GM19239 (cell line): ENCODE results near the gene CAMTA1.

Experiments
- DNase-seq: peaks from one replicate; pipeline ENCODE4 v3.0.0; 2011; ENCODE audit warnings: low spot score; ENCODE audit not compliant: insufficient read length
- FAIRE-seq: peaks from 2 replicates; lab custom pipeline; 2011; peaks lifted over from hg19 to GRCh38; lab: Jason Lieb, UNC

CAMTA1 gene

GRCh38 chr1:7519181-7519860, 734.1 kb downstream of the CAMTA1 start:
- DNase-seq, result no peak
- no peak for FAIRE-seq

- DNase-seq, result no peak
- FAIRE-seq, result no peak
These were observed 734.7 kb downstream of the CAMTA1 start for GRCh38 chr1:7519861-7520395.

- FAIRE-seq (no peak), DNase-seq (no peak)
These were observed 735.2 kb downstream of the CAMTA1 start for GRCh38 chr1:7520496-7520895.

GRCh38 chr1:7524341-7525337, 739.4 kb downstream of the CAMTA1 start:
- FAIRE-seq (no peak), DNase-seq (no peak)

GRCh38 chr1:7525338-7526063, 740.2 kb downstream of the CAMTA1 start:
- DNase-seq (no peak), FAIRE-seq (no peak)

GRCh38 chr1:7526196-7526866, 741.1 kb downstream of the CAMTA1 start:
- DNase-seq (no peak), FAIRE-seq (no peak)

GRCh38 chr1:7526867-7527732, 741.8 kb downstream of the CAMTA1 start:
- DNase-seq (no peak), FAIRE-seq (no peak)

- DNase-seq (no peak), FAIRE-seq (no peak)
These were observed 742.4 kb downstream of the CAMTA1 start for GRCh38 chr1:7527733-7528045.

GRCh38 chr1:7528386-7529198, 743.3 kb downstream of the CAMTA1 start:
- no peak for FAIRE-seq

GRCh38 chr1:7529917-7530316, 744.7 kb downstream of the CAMTA1 start:
- no peak for FAIRE-seq
- no peak for DNase-seq

More at GRCh38 chr1:7528386-7529198, 743.3 kb downstream of the CAMTA1 start:
- DNase-seq, result no peak

- no peak for FAIRE-seq
- no peak for DNase-seq
These were observed 746.5 kb downstream of the CAMTA1 start for GRCh38 chr1:7531562-7532340.

- DNase-seq, result no peak
- FAIRE-seq, result no peak
These were observed 747.8 kb downstream of the CAMTA1 start for GRCh38 chr1:7533006-7533405.

GRCh38 chr1:7534061-7534825, 749.0 kb downstream of the CAMTA1 start:
- FAIRE-seq (no peak), DNase-seq (no peak)

- FAIRE-seq (no peak), DNase-seq (no peak)
These were observed 749.8 kb downstream of the CAMTA1 start for GRCh38 chr1:7535016-7535415.

- no peak for DNase-seq
- no peak for FAIRE-seq
These were observed 751.0 kb downstream of the CAMTA1 start for GRCh38 chr1:7535934-7536878.
